Stomach (tissue), 9 donors: ENCODE data around the gene LDAH. TPM values are rescaled to one million over a fixed set of nuclear protein-coding genes. Genes with fewer than 3 reads are reported as not detected.

Source experiments
- DNase-seq, 2 donors: peaks; one replicate each; pipeline versions ENCODE4 v3.0.0 to v3.0.0-alpha.2; 2013 to 2019
- H3K27ac ChIP-seq, 5 donors: fragments of 200-600 bp in 4 of 5; sonication (generic) in 4 of 5; one replicate each; pipeline ENCODE4 v1.5.1; 2013 to 2019; ENCODE audit warnings: mild to moderate bottlenecking in 1 of 5, moderate library complexity in 1 of 5
- H3K27me3 ChIP-seq, 3 donors: fragments of 200-600 bp; sonication (generic); one replicate each; pipeline ENCODE4 v1.5.1; 2017 to 2019; ENCODE audit warnings: mixed run types in 1 of 3
- H3K36me3 ChIP-seq, 4 donors: fragments of 200-600 bp; sonication (generic); 1 replicate in 3 of 4; 2 replicates in 1 of 4; pipeline ENCODE4 v1.5.1; 2016 to 2019
- H3K4me1 ChIP-seq, 4 donors: fragments of 200-600 bp; sonication (generic); one replicate each; pipeline ENCODE4 v1.5.1; 2016 to 2019
- H3K4me3 ChIP-seq, 4 donors: fragments of 200-600 bp; sonication (generic) in 3 of 4; one replicate each; pipeline ENCODE4 v1.5.1; 2016 to 2019; ENCODE audit warnings: mild to moderate bottlenecking in 1 of 4
- H3K9me3 ChIP-seq, 4 donors: fragments of 200-600 bp; sonication (generic); one replicate each; pipeline ENCODE4 v1.5.1; 2016 to 2019
- CTCF ChIP-seq, 7 experiments: fragments of 450-650 bp in 4 of 7; fragments of 200-600 bp in 3 of 7; sonication (generic) in 3 of 7; IDR thresholded peaks; one replicate each; pipeline ENCODE4 v1.5.1; 2016 to 2019; ENCODE audit warnings: antibody characterized with exemption in 7 of 7, control low read depth in 2 of 7, mild to moderate bottlenecking in 1 of 7
- EP300 ChIP-seq: sonication (generic); formaldehyde crosslinking; IDR thresholded peaks from one replicate; pipeline ENCODE4 v1.6.1; 2017; ENCODE audit warnings: antibody characterized with exemption
- POLR2A ChIP-seq, 4 donors: fragments of 450-650 bp; IDR thresholded peaks; one replicate each; pipeline ENCODE4 v1.6.1; 2016; ENCODE audit warnings: antibody characterized with exemption in 4 of 4, control low read depth in 2 of 4, mild to moderate bottlenecking in 1 of 4, moderate library complexity in 1 of 4
- POLR2AphosphoS5 ChIP-seq, 3 donors: sonication (generic); formaldehyde crosslinking; IDR thresholded peaks; one replicate each; pipeline ENCODE4 v1.6.1; 2016; ENCODE audit warnings: antibody characterized with exemption in 3 of 3
- WGBS, 5 donors: extraction: QIAGEN DNeasy Blood & Tissue Kit in 3 of 5; methylation state at CpG; one replicate each; pipeline versions ENCODE4 v1.1.5 to v1.1.7; 2013 to 2018; 5-methylcytosine and 5-hydroxymethylcytosine counted together
- intact Hi-C: fragments of 100-400 bp; cut with DNase I; formaldehyde crosslinking; loops from one replicate; pipeline ENCODE4 v1.15.1; 2023; ENCODE audit warnings: low total_unique reads
- polyA plus RNA-seq, 3 donors: library from polyadenylated mRNA; stranded (reverse); fragments of 200-250 nt; gene quantifications; one replicate each; pipeline ENCODE4 v1.2.3, GENCODE V29; 2013
- total RNA-seq, 5 donors: library from RNA; depleted of rRNA; stranded (reverse); fragments of >200 nt; gene quantifications; one replicate each; pipeline versions ENCODE4 v1.1.0 to v1.2.3, GENCODE V29; 2014 to 2016
- donor health status: healthy with polysubstance abuse.
- donor health status: Bipolar disorder and iron deficiency.
- donor health status: healthy.

The LDAH gene
- total and polyA plus RNA-seq, 8 donors: 4.1 to 20.0 (median 5.9) TPM

GRCh38 chr2:20852670-20853069, 29.8 kb upstream of the LDAH start:
- H3K4me3 ChIP-seq: no peak overlapping the region
- intact Hi-C loops: no loop called here
- no peaks in the 10 kb centered on the region for H3K9me3 ChIP-seq
- H3K4me1 ChIP-seq: no peaks in the 10 kb centered on the region
- no peak for DNase-seq
- 61 to 74% (median 70%) methylated on average over 3 of the region's 3 CpGs for WGBS, 5 donors
- no peak overlapping the region for H3K27ac ChIP-seq
- TF ChIP-seq POLR2A (IDR thresholded peaks at IDR 0.05): no peak
- no peak for TF ChIP-seq EP300
- no peak for TF ChIP-seq CTCF (IDR thresholded peaks at IDR 0.05)
- TF ChIP-seq POLR2AphosphoS5 (IDR thresholded peaks at IDR 0.05): no peak
- no peaks in the 10 kb centered on the region for H3K36me3 ChIP-seq
- peaks cover 0 to 16% (median 0%) of the 10 kb centered on the region in 3 donors for H3K27me3 ChIP-seq

GRCh38 chr2:20852139-20852538, 29.2 kb upstream of the LDAH start:
- TF ChIP-seq POLR2A (IDR thresholded peaks at IDR 0.05) (no peak), CTCF (IDR thresholded peaks at IDR 0.05) (no peak), POLR2AphosphoS5 (IDR thresholded peaks at IDR 0.05) (no peak), EP300 (no peak)
- 69 to 77% (median 75%) methylated on average over 6 of the region's 6 CpGs for WGBS, 5 donors
- no peaks in the 10 kb centered on the region for H3K9me3 ChIP-seq

GRCh38 chr2:20844246-20844645, 21.3 kb upstream of the LDAH start:
- Histone ChIP-seq H3K27me3 (peaks cover 0 to 17% (median 0%) of the 10 kb centered on the region in 3 donors), H3K27ac (no peak overlapping the region), H3K4me1 (no peaks in the 10 kb centered on the region), H3K9me3 (no peaks in the 10 kb centered on the region), H3K36me3 (no peaks in the 10 kb centered on the region), H3K4me3 (no peak overlapping the region)
- DNase-seq: no peak
- intact Hi-C loops: no loop called here
- no peak for TF ChIP-seq POLR2AphosphoS5 (IDR thresholded peaks at IDR 0.05)
- TF ChIP-seq POLR2A (IDR thresholded peaks at IDR 0.05): no peak
- no peak for TF ChIP-seq CTCF (IDR thresholded peaks at IDR 0.05)
- no peak for TF ChIP-seq EP300
- 77 to 82% (median 77%) methylated on average over 2 of the region's 2 CpGs for WGBS, 5 donors

More at GRCh38 chr2:20852139-20852538, 29.2 kb upstream of the LDAH start:
- Histone ChIP-seq H3K27me3 (peaks cover 0 to 16% (median 0%) of the 10 kb centered on the region in 3 donors), H3K27ac (no peak overlapping the region), H3K4me3 (no peak overlapping the region), H3K4me1 (no peaks in the 10 kb centered on the region), H3K36me3 (no peaks in the 10 kb centered on the region)
- DNase-seq: no peak
- intact Hi-C loops: no loop called here

GRCh38 chr2:20839052-20839451, 16.2 kb upstream of the LDAH start:
- no peak overlapping the region for H3K27ac ChIP-seq
- no peaks in the 10 kb centered on the region for H3K9me3 ChIP-seq
- H3K27me3 ChIP-seq: peaks cover 0 to 29% (median 8%) of the 10 kb centered on the region in 3 donors
- no peak for TF ChIP-seq EP300
- no peak for TF ChIP-seq CTCF (IDR thresholded peaks at IDR 0.05)
- TF ChIP-seq POLR2A (IDR thresholded peaks at IDR 0.05): no peak
- no peak for TF ChIP-seq POLR2AphosphoS5 (IDR thresholded peaks at IDR 0.05)
- 54 to 75% (median 63%) methylated on average over 1 of the region's 1 CpG for WGBS, 5 donors
- no peak for DNase-seq
- H3K4me3 ChIP-seq: no peak overlapping the region
- H3K4me1 ChIP-seq: no peaks in the 10 kb centered on the region
- no peaks in the 10 kb centered on the region for H3K36me3 ChIP-seq
- intact Hi-C loops: no loop called here
